Amygdala (tissue), 56 donors: ENCODE measurements around the gene MAP7D2.

Source experiments
- DNase-seq, 56 donors: peaks; one replicate each; lab custom pipeline; 2025; lab: John Stamatoyannopoulos, UW

Gene MAP7D2

GRCh38 chrX:19986531-19986930 is 130.2 kb downstream of the MAP7D2 start:
- DNase-seq: no peak

- no peak for DNase-seq
Measured at GRCh38 chrX:19981947-19982346, 134.8 kb downstream of the MAP7D2 start.

- no peak for DNase-seq
Measured at GRCh38 chrX:19975845-19976244, 140.9 kb downstream of the MAP7D2 start.

- no peak for DNase-seq
Measured at GRCh38 chrX:19972984-19973383, 143.7 kb downstream of the MAP7D2 start.

- DNase-seq: peak in 2 of 56 donors; percentile 0
Measured at GRCh38 chrX:19968276-19968675, 148.4 kb downstream of the MAP7D2 start.

GRCh38 chrX:19966056-19966455 is 150.7 kb downstream of the MAP7D2 start:
- DNase-seq: no peak

- no peak for DNase-seq
Measured at GRCh38 chrX:19964017-19964710, 152.5 kb downstream of the MAP7D2 start.

- no peak for DNase-seq
Measured at GRCh38 chrX:19960913-19961312, 155.8 kb downstream of the MAP7D2 start.

- no peak for DNase-seq
Measured at GRCh38 chrX:19958552-19959486, 157.9 kb downstream of the MAP7D2 start.

- no peak for DNase-seq
Measured at GRCh38 chrX:19956923-19957322, 159.8 kb downstream of the MAP7D2 start.
